NCI-H1694 (cell line): ENCODE results near the gene CBFA2T3.
"Not testable (repeated sequence)": the region's sequence is repeated elsewhere in the genome, so short reads cannot be mapped to it uniquely, and the experiment has no call there.

Experiments used
- DNase-seq: peaks from one replicate; lab custom pipeline; 2025; lab: John Stamatoyannopoulos, UW

CBFA2T3 gene

DNA sequence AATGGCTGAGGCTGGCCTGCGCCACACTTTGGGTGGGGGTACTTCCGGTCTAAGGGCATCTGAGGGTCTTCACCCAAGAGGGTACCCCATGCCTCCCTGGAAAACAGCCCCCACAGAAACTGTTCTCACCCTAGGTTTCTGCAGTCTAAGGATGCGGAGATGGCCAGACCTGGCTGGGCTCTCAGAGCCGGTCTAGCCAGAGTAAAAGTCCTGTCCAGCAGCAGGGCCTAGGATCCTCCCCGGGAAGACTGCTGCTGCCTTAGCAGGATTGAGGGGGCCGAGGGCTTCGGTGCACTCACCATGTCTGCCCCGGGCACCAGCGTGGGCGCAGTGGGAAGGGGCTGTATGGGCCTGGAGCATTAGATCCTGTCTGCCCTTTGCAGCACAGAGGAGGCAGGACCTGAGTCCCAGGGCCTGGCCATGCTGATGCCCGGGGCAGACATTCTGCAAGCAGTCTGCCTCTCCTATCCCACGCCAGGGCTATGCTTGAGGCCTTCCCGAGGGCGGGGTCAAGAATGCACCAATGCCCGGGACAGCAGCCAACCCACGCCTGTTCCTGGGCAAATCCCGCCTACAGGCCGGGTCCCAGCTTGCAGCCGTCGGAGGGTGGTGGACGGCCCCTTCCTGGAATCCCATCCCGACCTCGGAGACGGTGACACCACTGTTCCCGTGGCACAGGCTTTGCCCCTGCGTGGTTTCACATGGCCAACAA is 54.7 kb downstream of the CBFA2T3 start:
- no peak for DNase-seq

DNA sequence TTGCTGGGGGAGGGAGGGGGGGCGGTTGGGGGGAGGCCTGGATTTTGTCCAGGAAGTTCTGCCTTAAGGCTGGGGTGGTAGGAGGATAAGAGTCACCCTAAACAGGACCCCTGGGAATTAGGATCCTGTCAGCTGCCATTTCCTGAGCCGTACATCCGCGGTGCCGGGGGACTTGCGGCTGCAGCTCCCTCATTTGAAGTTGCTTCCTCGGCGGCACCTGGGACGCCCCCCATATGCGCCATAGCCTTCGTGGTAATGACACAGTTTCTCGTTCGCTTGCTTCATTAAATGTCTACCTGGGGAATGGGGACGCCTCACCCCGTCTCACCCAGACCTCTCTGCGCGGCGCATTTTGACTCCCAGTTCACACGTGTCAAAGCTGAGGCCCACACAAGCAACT is 55.4 kb downstream of the CBFA2T3 start:
- no peak for DNase-seq

DNA sequence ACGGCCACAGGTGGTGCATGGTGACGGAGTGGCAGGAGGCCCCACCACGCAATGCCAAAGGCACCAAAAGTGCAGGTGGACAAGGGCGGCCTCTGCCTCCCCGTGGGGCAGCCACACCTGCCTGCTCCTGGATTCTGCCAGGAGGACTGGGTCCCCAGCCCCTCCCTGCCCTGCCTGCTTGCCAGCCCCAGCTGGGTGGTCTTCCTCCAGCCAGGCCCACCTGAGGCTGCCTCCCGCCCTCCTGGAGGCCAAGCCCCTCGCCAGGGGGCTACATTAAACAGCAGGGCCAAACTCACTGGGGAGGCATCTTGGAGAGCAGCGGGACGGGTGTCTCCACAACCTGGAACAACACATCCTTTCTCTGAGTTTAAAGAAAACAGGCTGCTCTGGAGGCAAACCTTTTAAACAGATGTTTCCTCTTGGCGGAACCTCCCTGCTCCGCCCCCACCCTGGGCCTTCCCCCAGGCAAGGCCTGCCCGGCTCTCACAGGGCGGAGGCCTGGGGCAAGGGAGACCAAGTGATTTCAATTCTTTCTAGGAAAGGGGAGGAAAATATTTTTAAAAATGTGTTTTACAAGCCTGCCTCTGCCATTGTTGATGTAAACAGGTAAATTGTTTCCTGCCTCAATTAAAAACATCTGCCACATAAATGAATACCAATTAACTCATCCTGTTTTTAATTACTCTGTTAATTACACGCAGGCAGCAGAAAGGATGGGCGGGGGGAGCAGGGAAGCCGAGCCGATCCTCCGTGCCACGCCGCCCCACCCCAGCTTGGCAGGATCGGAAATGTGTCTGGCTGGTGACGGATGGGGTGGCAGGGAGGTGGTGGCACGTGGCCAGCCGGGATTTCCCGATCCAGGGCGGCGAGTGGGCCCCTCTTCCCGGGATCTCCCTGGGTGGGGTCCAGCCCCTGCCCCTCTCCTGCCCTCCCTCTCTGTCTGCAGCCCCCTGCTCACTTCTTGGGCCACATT is 56.1 kb downstream of the CBFA2T3 start:
- peak; percentile 15 for DNase-seq

DNA sequence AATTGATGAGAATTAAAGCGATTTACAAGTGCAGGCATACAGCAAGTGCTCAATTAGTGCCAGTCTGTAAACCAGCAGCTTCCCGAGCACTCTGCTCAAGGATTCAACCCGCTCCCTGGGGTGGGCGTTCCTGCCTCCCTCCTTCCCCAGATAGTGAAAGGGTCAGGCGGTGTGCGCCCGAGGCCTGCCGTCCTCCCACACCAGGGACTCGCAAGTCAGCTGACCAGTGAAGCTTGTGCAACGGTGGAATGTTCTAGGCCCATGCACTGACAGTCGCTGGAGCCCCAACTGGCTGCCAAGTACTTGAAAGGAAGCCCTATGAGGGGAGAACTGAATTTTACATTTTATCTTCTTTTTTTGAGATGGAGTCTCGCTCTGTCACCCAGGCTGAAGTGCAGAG is 57.1 kb downstream of the CBFA2T3 start:
- no peak for DNase-seq

DNA sequence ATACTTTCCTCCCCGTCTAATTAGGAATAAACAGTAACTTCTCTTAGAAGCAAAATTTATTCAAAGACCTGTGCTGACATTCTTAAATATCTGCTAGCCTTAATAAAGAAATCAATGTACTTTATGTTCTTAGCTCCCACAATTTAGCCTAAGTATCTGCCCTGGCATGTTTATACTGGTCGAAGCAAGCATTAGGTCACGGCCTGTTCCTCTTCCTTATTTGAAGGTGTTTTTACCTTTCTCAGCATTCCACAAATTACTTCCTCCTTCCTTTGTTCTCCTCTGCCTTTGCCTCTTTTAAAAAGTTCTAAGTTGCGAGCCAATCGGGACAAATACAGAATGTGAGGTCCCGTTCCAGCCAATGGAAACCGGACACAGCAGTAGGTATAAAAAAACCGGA is 58.1 kb downstream of the CBFA2T3 start:
- DNase-seq: not testable (repeated sequence)

DNA sequence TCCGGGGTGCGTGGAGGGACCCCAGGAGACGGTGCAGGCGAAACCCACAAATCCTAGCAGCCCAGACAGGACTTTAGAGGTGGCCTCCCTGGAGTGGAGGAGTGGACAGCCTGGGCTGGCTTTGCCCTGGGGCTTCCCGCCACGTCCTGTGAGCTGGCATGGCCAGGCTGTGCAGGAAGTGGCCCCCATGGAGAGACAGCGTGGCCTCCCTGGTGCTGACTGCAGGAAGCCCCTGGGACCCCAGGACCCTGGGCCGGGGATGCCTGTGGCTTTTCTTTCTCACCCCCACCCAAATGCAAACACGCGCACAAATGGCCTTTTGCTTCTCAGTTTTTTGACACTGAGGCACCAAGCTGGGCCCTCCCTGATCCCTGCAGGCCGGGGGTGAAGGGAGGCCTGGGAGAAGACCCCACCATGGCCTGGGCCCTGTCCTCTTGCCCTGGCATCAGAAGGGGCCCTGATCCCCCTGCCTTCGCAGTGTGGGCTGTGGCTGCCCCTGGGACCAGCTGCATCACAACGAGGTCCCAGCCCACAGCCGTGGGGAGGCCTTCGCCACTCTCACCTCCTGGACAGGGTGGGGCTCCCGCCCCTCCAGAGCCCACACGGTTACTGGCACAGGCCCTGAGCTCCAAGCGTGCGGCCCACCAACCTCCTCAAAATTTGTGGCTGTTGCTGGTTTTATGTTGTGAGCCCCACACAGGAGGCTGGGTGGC is 58.9 kb downstream of the CBFA2T3 start:
- DNase-seq: no peak

DNA sequence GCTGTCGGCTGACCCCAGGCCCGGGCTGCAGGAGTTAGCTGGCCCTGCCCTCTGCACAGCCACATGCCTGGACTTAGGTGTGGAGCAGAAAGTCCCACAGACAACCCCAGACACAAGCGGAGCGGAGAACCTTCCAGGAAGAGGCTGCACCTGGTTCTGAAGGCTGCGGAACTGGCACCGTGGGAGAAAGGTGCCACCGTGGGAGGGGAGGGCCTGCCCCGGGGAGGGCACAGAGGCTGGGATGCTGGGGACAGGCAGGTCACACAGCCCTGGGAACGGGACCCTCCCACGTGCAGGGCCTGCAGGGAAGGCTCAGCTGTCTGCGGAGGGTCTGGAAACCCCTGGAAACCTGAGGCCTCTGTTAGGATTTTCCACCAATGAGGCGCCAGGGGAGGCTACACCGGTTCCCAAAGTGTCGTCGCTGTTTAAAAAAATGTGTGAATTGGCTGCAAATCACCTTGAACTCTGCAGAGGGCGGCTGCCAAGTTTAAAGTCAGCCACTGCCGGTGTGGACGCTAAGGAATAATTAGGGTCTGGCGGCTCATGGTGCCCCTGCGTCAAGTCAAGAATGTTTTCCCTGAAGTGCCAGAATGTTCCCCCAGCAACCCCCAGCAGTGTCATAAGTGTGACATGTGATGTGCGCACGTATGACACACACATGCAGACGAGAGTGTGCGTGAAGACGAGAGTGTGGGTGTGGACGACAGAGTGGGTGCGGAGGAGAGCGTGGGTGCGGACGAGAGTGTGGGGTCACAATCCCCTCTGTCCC is 59.7 kb downstream of the CBFA2T3 start:
- DNase-seq: no peak

DNA sequence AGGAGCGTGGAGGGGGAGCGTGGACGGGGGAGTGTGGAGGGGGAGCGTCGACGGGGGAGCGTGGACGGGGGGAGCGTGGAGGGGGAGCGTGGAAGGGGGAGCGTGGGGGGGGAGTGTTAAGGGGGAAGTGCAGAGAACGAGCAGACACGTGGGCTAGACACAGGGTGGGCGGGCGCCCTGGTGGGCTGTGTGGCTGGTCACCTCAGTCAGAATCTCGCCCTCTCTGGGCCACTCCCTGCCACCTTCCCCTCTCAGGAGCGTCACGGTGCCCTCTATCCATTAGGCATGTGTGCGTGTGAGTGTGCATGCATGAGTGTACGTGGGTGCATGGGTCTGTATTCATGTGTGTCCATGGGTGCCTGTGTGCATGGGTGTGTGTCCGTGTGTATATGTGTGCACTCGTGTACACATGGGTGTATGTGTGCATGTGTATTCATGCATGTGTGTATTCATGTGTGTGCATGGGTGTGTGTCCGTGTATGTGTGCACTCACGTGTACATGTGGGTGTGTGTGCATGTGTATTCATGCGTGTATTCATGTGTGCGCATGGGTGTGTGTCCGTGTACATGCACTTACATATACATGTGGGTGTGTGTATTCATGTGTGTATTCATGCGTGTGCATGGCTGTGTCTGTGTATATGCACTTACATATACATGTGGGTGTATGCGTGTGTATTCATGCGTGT is 61.2 kb downstream of the CBFA2T3 start:
- no peak for DNase-seq

DNA sequence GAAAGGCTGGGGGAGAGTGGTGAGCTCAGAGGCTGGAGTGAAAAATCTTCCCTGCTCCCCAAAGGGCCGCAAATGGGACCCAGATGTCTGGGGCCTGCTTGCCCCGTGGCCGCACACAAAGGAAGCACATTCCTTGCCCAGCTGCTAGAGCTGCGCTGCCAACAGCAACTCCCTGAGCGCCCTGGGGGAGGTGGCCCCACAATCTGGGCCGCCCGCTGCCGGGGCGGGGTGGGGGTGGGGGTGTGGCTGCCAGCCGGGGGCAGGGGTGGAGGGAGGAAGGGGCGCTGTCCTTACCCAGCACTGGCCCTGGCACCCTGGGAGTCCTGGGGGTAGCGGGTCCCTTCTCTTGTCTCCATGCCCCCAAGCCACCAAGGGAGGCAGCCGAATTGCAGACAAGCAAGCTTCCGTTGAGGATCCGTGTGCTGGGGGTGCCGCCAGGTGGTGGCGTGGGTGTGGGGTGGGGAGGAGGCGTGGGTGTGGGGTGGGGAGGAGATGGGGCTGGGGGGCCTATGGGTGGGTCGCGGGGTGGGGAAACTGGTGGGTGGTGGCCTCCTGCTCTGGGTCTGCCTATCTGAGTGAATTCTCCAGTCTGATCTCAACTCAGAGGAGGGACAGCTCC is 62.1 kb downstream of the CBFA2T3 start:
- DNase-seq: no peak

DNA sequence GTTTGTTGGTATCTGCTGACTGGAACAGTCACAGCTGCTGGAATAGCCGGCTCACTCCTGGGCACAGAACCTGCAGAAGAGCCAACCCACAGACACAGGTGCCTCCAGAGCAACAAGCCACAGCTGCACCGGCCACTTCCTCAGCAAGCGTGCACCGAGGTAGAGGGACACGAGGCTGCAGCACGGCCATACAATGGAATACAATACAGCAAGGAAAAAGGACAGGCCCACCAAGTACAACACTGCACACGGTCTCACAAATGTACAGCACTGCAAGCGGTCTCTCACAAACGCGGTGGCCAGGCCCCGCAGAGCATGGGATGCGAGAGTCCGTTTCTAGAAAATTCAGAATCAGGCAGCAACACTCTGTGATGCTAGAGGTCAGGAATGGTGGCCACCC is 63.1 kb downstream of the CBFA2T3 start:
- DNase-seq: no peak

DNA sequence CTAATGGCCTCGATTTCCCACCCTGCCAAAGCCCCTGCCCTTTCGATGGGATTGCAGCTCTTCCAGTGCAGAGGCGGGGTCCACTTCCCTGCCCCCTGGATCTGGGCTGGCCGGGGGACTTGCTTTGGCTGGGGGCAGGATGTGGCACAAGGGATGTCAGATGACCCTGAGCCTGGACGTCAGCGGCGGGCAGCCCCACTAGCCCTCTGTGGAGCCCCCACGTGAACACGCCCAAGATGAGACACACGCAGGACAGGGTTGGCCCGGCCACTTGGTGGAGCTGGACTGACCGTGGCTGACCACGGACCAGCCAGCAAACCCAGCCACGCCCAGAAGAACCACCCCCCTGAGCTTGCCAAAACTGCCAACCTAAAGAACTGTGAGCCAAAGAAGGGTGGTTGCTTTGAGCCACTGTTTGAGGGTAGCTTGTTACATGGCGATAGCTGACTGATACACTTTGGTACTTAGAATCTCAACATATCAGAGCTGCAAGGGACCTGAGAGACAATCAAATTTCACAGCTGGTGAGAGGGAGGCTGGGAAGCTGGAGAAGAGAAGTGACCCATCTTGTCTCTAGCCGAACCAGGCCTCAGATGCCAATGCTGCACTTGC is 63.9 kb downstream of the CBFA2T3 start:
- DNase-seq: no peak

DNA sequence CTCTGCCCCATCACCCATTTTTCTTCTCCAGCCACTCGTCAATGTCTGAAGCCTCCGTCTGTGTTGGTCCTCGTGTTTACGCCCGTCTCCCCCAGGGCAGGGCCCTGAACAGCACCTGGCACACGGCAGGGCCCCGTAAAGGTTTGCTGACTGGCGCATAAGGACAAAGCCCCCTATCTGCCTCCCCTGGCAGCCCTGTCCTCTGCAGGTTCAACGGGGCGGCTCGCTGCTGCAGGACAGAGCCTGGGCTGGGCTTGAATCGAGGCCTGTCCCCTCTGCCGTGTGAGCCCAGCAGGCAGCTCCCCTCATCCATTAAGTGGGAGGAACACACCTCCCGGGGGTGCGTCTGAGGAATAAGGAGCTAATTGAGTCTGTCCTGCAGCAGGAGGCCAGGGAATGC is 64.5 kb downstream of the CBFA2T3 start:
- DNase-seq: no peak

DNA sequence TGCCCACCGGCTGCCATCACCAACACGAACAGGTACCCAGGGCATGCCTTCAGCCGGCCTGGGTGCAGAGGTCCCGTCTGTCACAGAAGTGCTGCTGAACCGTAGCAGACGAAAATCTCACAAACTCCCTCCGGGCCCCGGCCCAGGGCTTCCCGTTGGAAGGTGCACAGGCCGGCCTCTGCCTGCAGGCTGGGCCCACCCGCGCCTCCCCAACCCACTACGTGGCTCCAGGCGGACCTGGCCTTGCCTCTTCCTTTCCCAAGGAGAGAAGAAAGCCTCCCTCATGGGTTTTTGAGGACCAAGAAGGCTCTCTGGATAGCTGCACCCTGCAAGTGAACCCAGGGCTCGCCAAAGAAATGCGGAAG is 65.1 kb downstream of the CBFA2T3 start:
- no peak for DNase-seq

DNA sequence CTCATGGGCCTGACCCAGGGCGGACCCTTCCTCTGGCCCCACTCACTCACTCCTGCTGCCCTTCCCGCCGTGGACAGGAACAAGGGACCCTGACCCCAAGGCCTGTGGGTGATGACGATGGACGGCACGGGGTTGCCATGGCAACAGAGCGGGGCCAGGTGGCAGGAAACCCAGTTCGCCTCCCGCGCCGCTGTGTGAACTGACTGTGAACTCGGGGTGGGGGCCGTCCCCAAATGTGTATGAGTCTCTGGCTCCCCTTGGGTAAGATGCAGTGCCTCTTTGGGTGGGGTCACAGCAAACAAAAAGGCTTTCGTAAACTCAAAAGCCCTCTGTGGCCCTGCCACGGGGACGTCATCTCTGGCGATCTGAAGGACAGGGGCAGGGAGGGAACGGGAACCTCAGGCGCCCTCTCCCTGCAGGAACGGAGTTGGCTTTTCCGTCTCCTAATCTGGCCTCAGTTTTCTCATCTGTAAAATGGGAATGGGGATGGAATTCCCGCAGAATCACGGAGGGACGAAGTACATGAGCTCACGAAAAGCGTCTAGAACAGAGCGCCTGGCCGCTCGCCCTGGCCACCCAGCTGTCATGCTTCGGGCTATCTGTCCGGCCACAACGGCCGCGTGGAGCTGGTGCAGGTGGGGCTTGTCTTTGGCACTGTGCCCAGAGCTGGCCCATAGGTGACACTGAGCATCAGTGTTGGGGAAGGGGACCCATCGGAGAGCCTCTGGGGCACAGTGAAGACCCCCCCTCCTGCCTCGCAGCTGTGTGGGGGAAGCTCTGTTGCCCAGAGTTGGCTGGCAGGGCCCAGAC is 65.7 kb downstream of the CBFA2T3 start:
- DNase-seq: no peak

DNA sequence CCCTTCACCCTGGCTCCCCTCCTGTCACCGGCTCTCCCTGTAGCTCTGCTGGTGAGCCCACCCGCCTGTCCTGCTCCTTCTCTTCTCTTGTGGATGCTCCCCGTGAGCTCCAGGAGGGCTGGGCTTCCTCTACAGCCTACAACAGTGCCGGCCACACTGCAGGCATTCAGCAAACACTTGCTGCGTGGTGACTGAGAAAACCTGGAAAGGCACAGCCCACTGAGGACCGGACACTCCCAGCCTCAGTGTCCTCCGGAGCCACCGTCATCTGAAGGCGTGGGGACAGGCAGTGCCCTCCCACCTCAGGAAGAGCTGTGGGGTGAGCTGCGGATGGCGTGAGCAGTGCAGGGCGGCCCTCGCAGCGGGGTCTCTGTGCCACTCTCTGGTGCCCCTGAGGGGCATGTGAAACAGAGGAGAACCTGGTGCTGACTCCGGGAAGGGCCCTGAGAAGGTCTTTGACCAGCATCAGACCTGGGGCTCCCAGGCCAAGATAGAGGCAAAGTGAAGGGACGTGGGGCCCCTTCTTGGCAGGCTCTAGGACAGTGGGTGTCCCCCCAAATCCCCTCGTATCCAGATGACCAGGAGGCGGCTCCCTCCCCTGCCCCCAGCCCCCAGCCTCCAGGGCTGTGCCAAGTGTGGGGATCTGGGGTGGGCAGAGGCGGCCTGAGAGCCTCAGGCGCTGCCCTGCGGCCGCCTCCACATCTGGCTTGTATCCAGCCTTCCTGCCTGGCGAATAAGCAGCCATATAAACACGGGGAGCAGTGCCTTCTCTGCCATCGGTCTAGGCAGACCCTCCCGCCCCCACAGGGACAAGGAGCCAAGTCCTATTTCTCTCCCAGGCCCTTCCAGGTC is 66.5 kb downstream of the CBFA2T3 start:
- no peak for DNase-seq

DNA sequence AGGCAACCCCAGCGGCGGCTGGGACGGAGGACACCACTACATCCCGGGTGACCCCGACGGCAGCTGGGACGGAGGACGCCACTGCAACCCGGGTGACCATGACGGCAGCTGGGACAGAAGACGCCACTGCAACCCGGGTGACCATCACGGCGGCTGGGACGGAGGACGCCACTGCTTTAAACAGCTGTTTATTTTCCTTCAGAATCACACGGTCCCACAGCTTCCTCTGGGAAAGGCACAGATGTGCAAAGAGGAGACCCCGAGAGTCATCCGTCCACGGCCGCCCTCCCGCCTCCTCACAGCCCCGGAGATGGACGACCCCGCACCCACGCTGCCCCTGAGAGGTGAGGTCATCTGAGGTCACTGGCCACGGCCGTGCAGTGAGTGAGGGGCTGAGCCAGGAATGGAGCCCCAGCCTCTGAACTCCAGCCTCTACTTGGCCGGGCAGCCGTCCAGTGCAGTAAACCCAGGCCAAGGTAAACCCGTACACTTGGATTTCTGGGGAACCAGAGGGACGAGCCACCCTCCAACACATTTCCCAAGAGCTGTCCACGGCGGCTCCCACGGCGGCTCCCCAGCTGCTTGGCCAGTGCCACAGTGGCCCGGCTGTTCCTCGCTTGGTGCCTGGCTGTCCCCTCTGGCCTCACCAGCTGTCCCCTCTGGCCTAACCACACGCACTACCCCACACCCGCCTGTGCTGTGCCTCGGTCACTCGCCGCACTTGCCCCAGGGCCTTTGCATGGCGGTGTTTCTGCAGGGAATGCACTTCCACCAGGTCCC is 67.4 kb downstream of the CBFA2T3 start:
- no peak for DNase-seq

DNA sequence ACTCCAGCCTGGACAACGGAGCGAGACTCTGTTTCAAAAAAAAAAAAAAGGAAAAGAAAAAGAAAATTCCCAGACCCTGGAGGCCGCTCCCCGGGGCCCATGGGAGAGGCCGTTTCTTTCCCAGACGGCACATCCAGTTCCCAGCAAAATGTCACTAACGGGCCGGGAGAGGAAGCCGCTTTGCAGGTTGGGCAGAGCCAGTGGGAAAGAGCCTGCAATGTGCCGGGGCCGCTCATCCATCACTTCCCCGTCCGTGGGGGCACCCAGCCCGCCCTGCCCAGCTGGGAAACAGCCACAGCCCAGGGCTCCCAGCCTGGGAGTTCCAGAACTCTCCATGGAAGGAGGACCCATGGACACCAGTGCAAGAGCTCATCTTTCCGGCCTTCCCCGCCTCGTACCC is 68.7 kb downstream of the CBFA2T3 start:
- no peak for DNase-seq

DNA sequence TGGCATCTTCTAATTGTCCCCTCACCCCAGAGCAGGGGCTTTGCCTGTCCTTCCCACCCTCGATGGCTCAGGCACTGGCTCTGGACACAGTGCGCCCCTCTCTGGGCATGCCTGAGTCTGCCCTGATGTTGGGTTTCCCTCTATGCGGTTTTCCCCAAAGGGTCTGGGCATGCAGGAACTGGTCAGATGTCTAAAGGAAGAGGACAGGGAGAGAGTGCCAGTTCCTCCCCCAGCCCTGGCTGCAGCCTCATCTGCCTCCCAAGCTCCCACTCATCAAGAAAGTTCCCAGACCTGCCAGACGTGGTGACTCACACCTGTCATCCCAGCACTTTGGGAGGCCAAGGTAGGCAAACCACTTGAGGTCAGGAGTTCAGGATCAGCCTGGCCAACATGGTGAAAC is 69.2 kb downstream of the CBFA2T3 start:
- no peak for DNase-seq
